IPS DF 4.7 (cell line): ENCODE data around the gene DBF4B.

Experiments used
- DNase-seq: peaks from one replicate; pipeline ENCODE4 v3.0.0-alpha.2; 2013; ENCODE audit warnings: low spot score; ENCODE audit errors: extremely low read depth

DBF4B gene

GRCh38 chr17:44759086-44759915 is 50.8 kb downstream of the DBF4B start:
- DNase-seq, result no peak

- no peak for DNase-seq
These were observed 51.4 kb downstream of the DBF4B start for GRCh38 chr17:44759916-44760243.

GRCh38 chr17:44760474-44761308 is 52.2 kb downstream of the DBF4B start:
- DNase-seq, result no peak

- DNase-seq, result no peak
These were observed 53.7 kb downstream of the DBF4B start for GRCh38 chr17:44761932-44762810.

- DNase-seq, result no peak
These were observed 54.7 kb downstream of the DBF4B start for GRCh38 chr17:44763170-44763569.

- DNase-seq, result no peak
These were observed 57.5 kb downstream of the DBF4B start for GRCh38 chr17:44765965-44766364.

GRCh38 chr17:44766409-44767038 is 58.1 kb downstream of the DBF4B start:
- no peak for DNase-seq

- DNase-seq, result no peak
These were observed 59.0 kb downstream of the DBF4B start for GRCh38 chr17:44767493-44767892.

GRCh38 chr17:44768505-44769142 is 60.2 kb downstream of the DBF4B start:
- DNase-seq, result no peak

- DNase-seq, result no peak
These were observed 60.8 kb downstream of the DBF4B start for GRCh38 chr17:44769230-44769629.

- DNase-seq, result no peak
These were observed 61.2 kb downstream of the DBF4B start for GRCh38 chr17:44769647-44770084.

- DNase-seq, result no peak
These were observed 61.9 kb downstream of the DBF4B start for GRCh38 chr17:44770166-44770925.

- DNase-seq, result no peak
These were observed 64.0 kb downstream of the DBF4B start for GRCh38 chr17:44772308-44773045.

- DNase-seq, result no peak
These were observed 64.7 kb downstream of the DBF4B start for GRCh38 chr17:44773140-44773539.

- DNase-seq, result no peak
These were observed 66.0 kb downstream of the DBF4B start for GRCh38 chr17:44774271-44775135.

GRCh38 chr17:44775136-44775837 is 66.8 kb downstream of the DBF4B start:
- DNase-seq, result peak; percentile 96

GRCh38 chr17:44775838-44776621 is 67.6 kb downstream of the DBF4B start:
- DNase-seq, result no peak
